Neutrophil (primary cell): ENCODE measurements around the gene RAB14.
A peak's percentile ranks its signal among the peaks of the same experiment; 100 is the strongest.

ENCODE experiments used
- H3K27ac ChIP-seq: fragments of 200-600 bp; sonication (generic); 2 replicates; pipeline ENCODE4 v1.5.1; 2016; ENCODE audit warnings: mild to moderate bottlenecking, moderate library complexity
- H3K27me3 ChIP-seq: fragments of 200-600 bp; sonication (generic); 2 replicates; pipeline ENCODE4 v1.6.0; 2016; ENCODE audit warnings: mild to moderate bottlenecking
- H3K36me3 ChIP-seq: fragments of 200-600 bp; sonication (generic); 2 replicates; pipeline ENCODE4 v1.5.1; 2017
- H3K4me1 ChIP-seq, 2 experiments: fragments of 200-600 bp in 1 of 2; sonication (generic) in 1 of 2; 1 replicate in 1 of 2; 2 replicates in 1 of 2; pipeline versions ENCODE4 v1.5.1 to v1.6.1; 2013 to 2016; ENCODE audit warnings: low read depth in 1 of 2, low read length in 1 of 2, mild to moderate bottlenecking in 1 of 2, moderate library complexity in 1 of 2; ENCODE audit not compliant: control insufficient read depth in 1 of 2, insufficient read depth in 1 of 2
- H3K4me3 ChIP-seq, 2 experiments: fragments of 200-600 bp in 1 of 2; sonication (generic) in 1 of 2; 1 replicate in 1 of 2; 2 replicates in 1 of 2; pipeline ENCODE4 v1.5.1; 2013 to 2016; ENCODE audit warnings: low read depth in 1 of 2, low read length in 1 of 2, mild to moderate bottlenecking in 1 of 2, moderate library complexity in 1 of 2
- H3K9me3 ChIP-seq: fragments of 200-600 bp; sonication (generic); 2 replicates; pipeline ENCODE4 v1.5.1; 2016
- TF ChIP-seq, protein P1 (sequence below): fragments of 200-600 bp; sonication (generic); IDR thresholded peaks from 2 replicates; pipeline ENCODE4 v1.5.1; 2016; ENCODE audit warnings: antibody characterized with exemption

Gene RAB14

DNA sequence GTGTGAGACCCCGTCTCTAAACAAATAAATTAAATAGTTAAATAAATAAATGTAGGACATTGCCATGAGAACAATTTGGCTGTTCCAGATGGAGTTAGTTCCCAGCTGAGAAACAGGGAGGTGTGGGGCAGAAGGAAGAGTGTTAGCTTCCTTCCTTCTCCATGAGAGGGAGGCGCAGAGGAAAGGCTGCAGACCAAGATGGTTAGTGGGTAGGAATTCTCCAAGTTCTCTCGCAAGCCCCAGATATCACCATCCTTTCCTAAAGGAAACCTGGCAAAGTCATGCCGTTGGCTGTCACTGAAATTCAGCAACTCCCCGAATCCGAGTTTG, 33.1 kb upstream of the RAB14 start:
- H3K9me3 ChIP-seq: no peaks in the 10 kb centered on the region
- peak overlapping the region; percentile 76 for H3K27ac ChIP-seq
- peak overlapping the region in 1 of 2 experiments; percentile 35 for H3K4me3 ChIP-seq
- TF ChIP-seq, protein P1, sequence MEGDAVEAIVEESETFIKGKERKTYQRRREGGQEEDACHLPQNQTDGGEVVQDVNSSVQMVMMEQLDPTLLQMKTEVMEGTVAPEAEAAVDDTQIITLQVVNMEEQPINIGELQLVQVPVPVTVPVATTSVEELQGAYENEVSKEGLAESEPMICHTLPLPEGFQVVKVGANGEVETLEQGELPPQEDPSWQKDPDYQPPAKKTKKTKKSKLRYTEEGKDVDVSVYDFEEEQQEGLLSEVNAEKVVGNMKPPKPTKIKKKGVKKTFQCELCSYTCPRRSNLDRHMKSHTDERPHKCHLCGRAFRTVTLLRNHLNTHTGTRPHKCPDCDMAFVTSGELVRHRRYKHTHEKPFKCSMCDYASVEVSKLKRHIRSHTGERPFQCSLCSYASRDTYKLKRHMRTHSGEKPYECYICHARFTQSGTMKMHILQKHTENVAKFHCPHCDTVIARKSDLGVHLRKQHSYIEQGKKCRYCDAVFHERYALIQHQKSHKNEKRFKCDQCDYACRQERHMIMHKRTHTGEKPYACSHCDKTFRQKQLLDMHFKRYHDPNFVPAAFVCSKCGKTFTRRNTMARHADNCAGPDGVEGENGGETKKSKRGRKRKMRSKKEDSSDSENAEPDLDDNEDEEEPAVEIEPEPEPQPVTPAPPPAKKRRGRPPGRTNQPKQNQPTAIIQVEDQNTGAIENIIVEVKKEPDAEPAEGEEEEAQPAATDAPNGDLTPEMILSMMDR: no peak
- H3K36me3 ChIP-seq: no peaks in the 10 kb centered on the region
- H3K4me1 ChIP-seq: peaks cover 49 to 77% of the 10 kb centered on the region in 2 experiments
- no peaks in the 10 kb centered on the region for H3K27me3 ChIP-seq

DNA sequence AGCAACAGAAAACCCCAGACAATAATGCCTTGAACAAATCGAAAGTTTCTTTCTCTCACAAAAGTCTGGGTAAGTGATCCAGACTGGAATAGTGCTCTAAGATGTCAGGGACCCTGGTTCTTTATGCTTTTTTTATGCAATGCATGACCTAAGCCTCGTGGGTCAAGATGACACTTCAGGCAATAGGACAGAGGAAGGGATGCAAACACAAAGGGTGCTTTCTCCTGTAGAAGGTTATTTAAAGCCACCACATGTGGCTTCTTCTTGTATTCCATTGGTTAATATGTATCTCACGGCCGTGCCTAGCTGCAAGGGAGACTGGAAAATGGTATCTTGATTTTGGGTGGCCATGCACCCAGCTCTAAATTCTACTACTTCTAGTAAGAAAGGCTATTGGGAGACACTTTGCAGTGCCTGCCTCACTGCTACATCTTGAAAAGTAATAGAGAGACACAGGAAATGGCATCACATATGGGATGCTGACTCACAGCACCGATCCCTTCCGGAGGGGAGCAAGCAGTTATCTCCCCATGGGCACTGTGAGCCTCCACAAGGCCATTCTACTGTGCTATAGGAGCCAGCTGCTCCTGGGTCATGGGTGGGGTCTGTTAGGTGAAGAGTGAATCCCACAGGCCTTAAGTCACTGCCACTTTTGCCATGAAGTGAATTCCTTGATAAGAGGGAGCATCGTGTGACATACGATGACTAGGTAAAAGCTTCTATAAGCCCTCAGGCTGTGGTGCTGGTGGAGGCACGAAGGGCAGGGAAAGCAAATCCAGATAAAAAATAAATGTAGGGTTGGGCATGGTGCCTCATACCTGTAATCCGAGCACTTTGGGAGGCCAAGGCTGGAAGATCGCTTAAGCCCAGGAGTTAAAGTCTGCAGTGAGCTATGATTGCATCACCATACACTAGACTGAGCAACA, 32.5 kb upstream of the RAB14 start:
- Histone ChIP-seq H3K4me3 (peak overlapping the region; percentile 34 to 35), H3K27ac (peak overlapping the region; percentile 76), H3K9me3 (no peaks in the 10 kb centered on the region), H3K36me3 (no peaks in the 10 kb centered on the region), H3K27me3 (no peaks in the 10 kb centered on the region), H3K4me1 (peaks cover 50 to 77% of the 10 kb centered on the region in 2 experiments)
- TF ChIP-seq, protein P1: no peak

DNA sequence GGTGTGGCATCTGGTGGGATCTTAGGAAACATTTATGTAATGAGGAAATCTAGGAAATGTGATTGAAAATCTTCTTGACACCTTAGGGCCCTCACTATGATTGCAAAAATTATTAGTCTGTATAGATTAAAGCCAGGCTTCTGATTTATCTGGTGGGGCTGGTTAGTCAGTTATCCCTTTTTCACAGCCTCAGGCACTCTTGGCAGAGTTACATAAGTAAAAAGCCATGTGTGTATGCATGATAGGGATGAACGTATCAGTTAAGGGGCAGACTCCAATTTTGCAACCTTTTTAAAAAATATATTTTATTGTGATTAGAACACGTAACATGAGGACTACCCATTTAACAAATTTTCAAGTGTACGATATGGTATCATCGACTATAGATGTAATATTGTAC, 30.6 kb upstream of the RAB14 start:
- Histone ChIP-seq H3K4me3 (no peak overlapping the region), H3K9me3 (no peaks in the 10 kb centered on the region), H3K4me1 (peaks cover 44 to 70% of the 10 kb centered on the region in 2 experiments), H3K27me3 (no peaks in the 10 kb centered on the region), H3K36me3 (no peaks in the 10 kb centered on the region), H3K27ac (no peak overlapping the region)
- TF ChIP-seq, protein P1: no peak

DNA sequence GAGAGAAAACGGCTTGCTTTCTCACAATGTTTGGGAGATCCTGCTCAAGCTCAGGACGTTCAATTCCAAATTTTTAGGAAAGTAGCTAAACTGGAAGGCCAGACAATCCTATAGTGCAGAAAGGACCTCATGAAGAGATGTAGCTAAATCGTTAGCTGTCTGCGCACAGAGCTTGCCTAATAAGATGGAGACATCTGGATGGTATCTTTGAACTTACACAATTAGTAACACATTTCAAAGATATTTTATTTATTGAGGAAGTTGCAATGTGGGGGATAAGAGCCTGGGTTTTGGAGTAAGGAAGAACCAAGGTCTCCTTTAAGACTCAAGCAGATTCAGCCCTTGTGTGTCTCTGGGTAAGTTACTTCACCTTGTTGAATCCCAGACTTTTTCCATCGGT, 28.6 kb upstream of the RAB14 start:
- Histone ChIP-seq H3K4me1 (peaks cover 39 to 59% of the 10 kb centered on the region in 2 experiments), H3K9me3 (no peaks in the 10 kb centered on the region), H3K36me3 (no peaks in the 10 kb centered on the region), H3K27me3 (no peaks in the 10 kb centered on the region), H3K27ac (no peak overlapping the region), H3K4me3 (no peak overlapping the region)
- TF ChIP-seq, protein P1: no peak

DNA sequence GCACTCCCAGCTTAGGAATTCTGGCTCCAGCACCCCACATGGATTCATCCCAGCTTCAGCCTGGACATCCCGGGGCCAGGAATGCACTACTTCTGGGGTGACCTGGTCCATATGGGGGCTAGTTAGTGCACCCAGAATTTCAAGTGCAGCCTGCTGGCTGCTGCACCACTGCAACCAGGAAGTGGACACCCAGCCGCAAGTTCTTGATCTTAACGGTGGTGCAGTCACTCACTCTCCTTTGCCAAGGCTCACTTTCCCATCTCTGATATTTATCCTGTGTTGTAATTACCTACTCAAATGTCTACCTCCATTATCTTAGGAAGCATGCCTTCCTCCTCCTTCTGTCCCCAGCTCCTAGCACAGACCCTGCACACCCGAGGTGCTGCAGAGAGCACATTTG, 26.2 kb upstream of the RAB14 start:
- no peaks in the 10 kb centered on the region for H3K36me3 ChIP-seq
- TF ChIP-seq, protein P1: no peak
- peak overlapping the region; percentile 21 for H3K27ac ChIP-seq
- no peak overlapping the region for H3K4me3 ChIP-seq
- H3K27me3 ChIP-seq: no peaks in the 10 kb centered on the region
- H3K9me3 ChIP-seq: no peaks in the 10 kb centered on the region
- H3K4me1 ChIP-seq: peaks cover 19 to 37% of the 10 kb centered on the region in 2 experiments
